IPS-NIHi7 (cell line): ENCODE measurements around the gene DHRS7B.

Source experiments
- DNase-seq: peaks from one replicate; pipeline ENCODE4 v3.0.0; 2012; ENCODE audit warnings: mixed read lengths; ENCODE audit errors: extremely low spot score

Gene DHRS7B

DNA sequence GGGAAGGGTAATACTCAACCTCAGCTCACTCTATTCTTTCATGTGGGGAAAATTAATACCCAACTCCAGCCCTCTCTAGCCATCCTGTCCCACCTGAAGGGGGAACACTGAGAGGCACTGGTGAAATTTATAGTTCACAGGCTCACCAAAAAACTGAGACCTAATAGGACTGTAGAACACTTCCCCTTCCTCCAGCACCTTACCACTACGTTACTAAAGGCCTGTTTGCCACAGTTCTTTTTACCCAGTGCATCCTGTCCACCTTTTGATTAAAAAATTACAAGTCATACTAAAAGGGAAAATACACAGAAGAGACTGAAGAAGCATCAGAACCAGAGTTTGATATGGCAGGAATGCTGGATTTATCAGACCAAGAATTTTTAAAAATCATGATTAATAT is 26.0 kb downstream of the DHRS7B start:
- no peak for DNase-seq

- DNase-seq, result no peak
Observed at GRCh38 chr17:21157586-21158370, 31.0 kb downstream of the DHRS7B start.

- DNase-seq, result no peak
Observed at GRCh38 chr17:21160401-21160800, 33.6 kb downstream of the DHRS7B start.

- DNase-seq, result no peak
Observed at GRCh38 chr17:21161498-21162393, 35.0 kb downstream of the DHRS7B start.

DNA sequence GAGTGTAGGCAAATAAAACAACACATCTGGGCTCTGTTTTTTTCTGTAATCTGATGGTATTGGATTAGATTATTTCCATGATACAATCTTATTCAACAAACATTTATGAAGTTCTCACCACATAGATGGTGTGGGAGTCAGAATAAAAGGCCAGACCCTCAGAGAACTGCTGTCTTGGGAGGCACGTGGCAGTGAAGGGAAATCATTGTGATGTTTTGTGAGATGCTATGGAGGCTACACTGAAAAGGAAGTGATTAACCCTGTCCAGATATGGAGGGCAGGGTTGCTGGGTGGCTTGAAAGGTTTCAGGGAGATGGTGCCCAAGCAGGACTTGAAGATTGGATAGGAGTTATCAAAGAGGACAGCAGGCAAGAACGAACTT is 35.6 kb downstream of the DHRS7B start:
- no peak for DNase-seq

DNA sequence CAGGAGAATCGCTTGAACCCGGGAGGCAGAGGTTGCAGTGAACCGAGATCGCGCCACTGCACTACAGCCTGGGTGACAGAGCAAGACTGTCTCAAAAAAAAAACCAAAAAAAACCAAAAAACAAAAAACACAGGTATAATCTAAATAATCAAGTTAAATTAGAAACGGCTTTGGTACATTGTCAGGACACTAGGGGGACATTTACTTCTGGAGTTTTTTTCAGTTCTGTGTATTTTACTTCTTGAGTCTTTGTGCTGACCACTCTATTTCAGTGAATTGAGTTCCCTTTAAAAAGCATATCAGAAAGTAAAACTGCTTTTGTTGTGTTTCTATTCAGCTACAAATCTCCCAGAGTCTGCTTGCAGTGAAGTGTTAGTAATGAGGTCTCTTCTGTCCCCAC is 36.3 kb downstream of the DHRS7B start:
- no peak for DNase-seq

DNA sequence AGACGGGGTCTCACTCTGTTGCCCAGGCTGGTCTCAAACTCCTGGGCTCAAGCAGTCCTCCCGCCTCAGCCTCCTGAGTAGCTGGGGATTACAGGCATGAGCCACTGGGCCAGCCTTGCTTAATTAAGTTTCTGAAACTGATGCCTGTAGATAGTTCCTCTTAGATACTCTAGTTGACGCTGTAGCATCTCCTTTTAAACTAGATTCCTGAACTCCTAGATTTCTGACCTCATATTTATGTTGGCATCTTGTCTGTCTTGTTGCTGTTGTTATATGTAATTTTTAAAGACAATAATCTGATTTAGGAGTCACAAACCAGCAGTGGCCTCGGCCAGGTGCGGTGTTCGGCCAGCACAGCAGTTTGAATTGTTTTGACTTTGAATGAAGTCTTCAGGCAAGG is 37.5 kb downstream of the DHRS7B start:
- DNase-seq, result no peak

DNA sequence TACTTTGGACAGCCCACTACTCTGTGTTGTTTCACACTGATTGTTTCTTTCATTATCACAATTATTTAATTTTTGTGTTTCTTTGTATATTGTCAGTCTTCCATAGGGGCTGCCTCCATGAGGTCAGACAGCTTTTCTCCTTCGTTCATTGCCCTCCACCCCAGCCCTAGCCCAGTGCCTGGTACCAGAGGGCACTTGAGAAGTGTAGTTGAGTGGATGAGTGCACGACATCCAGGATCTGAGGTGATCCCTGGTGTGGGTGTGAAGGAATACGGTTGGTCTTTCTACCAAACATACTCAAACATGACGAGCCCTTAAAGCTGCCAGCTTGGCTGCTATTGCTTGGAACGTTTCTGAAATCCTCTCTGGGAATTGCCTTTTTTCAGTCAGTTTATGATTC is 37.9 kb downstream of the DHRS7B start:
- no peak for DNase-seq

DNA sequence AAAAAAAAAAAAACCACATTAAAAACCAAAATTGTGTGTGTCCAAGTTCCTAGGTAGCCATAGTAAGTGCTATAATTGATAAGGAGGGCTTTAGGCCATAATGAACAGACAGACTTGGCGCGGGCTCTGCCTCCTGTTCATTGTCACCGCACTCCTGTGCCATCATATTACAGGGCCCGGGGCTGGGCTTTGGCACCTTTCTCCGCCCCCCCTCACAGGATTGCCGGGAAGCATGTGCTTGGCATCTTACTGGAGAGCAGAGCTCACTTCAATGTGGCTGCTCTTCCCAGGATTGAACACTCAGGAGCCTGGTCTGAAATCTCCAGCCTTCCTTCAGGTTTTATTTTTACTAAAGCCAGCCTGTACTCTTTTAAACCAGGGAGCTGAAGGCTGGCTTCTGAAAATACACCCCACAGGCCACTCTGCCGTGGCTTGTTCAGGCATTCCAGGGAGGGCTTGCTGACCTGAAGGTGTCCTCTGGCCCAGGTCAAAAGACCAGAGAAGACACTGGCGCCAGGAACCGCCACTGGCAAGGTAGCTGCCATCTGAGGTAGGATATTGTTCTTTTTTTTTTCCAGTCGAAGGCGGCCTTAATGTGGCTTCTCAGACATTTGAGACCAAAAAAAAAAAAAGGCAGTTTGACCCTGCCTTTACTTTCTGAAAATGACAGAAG is 39.3 kb downstream of the DHRS7B start:
- DNase-seq, result no peak

DNA sequence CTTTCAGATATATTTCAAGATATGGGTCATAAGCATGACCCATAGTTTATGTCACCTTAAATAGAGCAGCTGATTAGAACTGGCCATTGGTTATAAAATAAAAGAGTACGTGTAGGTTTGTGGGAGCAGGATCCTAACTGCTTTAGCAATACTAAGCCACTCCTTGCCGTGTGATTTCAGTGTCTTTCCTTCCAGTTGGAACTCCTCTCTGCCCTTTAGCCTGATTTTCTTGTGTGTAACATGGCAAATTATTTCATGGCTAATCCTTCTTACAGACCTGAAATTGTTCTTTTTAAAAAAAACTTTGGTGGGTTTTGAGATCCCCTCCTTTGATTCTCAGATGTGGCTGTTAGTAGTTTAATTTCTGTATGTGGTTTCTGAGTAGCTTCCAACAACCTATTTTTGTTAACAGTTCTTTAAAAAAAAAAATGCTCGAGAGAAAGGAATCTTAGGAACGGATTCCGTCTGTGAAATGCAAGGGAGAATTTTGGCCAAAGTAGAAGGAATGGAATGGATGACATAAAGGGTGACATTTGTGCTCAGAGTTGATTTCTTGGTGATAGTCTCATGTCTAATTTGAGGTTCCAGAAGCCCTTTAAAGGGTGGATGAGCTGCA is 39.9 kb downstream of the DHRS7B start:
- DNase-seq, result no peak

DNA sequence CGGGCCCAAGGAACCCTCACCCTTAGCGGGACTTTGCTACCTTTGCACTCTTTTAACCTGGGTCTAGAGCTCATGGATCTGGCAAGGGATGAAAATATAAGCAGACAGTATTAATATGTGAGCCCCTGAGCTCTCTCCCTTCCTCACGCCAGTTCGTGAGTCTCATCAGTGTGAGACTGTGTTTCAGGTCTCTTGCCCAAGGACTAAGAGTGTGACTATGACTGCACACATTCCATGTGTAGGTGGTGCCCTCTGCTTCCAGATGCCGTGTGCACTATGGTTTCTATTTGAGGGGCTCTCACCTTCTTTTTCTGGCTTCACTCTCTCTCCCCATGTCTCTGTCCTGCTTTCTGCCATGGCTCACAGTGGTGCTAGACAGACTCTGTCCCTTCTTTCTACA is 40.5 kb downstream of the DHRS7B start:
- DNase-seq, result no peak

DNA sequence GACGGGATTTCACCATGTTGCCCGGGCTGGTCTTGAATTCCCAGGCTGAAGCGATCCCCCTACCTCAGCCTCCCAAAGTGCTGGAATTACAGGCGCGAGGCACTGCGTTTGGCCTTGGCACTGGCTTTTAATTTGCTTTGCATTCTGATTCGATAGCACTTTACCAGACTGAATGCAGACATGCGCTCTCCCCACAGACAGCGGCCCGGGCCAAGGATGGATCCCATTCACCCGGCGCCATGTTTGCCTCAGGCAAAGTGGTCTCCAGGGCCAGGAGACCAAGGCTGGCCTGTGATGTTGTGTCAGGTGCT is 41.7 kb downstream of the DHRS7B start:
- DNase-seq, result no peak

DNA sequence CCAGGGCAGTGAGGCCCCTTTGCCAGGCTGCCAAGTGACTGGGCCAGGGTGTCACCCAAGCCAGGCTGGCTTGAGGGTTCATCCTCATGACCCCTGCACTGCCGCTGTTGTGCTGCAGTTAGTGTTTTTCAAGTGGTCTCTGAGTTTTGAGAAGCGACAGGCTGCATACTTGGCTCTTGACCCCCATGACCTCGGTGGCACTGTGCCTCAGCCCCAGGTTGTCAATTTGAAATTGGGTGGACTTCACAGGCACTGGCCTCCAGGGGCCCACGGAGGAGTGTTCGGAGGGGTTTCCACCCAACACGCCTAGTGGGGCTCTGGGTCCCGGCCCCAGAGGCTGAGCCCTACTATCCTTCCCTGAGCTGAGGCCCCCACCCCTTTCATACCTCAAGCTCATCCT is 42.7 kb downstream of the DHRS7B start:
- no peak for DNase-seq

DNA sequence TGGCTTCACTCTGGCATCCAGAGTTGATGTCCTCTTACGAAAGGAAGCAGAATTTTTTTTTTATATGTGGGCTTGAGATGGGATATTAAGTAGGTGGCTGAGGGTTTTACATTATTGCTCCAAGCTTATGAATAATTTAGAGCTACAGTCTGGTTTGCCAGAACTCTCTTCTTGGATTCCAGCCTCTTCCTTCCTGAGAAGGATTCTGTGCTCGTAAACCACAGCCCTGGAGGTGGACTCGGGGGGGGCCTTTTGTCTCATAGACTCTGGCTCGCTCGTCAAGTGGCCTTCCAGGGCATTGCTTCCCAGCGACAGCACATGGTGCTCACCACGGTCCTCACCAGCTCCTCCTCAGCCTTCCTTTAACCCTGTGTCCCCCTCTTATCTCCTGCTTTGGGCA is 44.0 kb downstream of the DHRS7B start:
- DNase-seq, result no peak

DNA sequence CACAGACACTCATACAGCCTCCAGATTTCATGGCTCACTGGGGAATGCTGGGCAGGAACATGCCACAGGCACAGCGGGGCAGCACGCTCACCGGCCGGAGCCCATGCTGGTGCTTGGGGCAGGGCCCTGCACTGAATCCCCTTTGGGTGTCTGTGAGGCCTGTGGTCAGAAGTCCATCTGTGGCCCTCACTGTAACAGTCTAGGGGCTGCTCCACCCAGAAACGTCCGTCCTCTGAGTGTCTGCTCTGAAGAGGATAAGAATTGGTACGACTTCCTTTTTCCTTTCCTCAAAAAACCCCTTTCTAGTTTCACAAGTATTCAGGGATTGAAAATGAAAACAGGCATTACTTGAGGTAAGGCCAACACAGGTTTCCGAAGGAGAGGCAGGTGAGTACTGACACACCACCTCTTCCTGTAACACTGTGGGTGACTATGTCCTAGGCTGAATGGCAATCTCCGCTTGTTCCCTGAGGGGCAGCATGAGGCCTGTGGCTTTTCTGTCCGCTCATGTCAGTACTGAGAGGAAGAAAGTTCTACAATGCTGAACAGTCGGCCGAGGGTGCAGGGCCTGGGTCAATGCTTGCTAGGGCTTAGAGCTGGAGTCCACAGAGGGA is 44.7 kb downstream of the DHRS7B start:
- DNase-seq, result no peak

DNA sequence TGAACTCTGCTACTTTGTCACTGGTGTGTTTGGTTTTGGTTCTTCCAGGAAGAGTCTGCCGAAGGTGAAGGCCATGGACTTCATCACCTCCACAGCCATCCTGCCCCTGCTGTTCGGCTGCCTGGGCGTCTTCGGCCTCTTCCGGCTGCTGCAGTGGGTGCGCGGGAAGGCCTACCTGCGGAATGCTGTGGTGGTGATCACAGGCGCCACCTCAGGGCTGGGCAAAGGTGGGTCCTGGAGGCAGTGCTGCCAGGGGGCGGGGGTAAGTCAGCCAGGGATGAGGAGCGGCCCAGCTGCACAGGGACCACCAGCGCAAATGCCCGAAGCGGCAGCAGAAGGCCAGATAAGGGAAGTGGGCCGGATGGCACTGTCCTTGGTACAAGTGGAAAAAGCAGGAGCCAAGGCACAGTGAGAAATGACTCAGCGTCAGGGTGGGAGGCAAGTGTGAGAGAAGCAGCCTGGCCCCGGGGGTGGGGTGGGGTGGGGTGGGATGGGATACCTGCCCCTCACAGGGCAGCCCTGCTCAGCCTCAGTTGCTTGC is 45.3 kb downstream of the DHRS7B start:
- no peak for DNase-seq

DNA sequence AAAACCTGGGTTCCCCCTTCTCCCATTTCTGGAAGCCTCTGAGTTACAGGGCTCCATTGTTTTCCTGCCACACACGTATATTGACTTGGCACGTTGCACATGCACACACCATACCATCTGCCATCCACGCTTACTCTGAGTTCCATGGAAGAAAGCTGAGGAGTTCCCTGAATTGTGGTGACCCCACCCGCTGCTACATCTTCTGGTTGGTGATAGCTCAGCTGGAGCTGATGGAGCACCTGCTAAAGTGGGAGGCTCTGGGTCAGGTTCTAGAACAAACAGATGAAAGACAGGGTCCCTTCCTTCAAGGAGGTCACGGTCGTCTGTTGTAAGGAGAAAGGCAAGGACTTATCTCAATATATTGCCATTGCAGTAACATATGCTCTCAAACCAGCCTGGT is 46.1 kb downstream of the DHRS7B start:
- no peak for DNase-seq

- no peak for DNase-seq
Observed at GRCh38 chr17:21173543-21173942, 46.8 kb downstream of the DHRS7B start.

DNA sequence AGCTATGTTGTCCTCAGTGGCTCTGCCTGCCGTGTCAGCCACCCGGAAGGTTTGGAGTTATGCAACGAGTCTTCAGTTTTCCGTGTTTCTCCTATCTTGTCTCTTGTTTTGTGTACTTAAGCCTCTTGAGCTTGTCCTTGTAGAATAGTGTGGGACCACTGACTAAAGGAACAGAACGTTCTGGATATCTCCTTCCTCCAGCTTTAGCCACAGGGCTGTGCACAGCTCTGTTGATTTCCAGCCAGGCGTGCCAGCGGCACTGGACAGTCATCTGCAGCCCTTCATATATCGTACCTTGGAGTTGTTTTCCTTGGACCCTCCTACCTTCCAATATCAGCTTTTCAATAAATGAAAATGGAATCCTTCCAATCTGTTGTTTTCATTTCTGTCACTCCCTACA is 47.4 kb downstream of the DHRS7B start:
- no peak for DNase-seq

DNA sequence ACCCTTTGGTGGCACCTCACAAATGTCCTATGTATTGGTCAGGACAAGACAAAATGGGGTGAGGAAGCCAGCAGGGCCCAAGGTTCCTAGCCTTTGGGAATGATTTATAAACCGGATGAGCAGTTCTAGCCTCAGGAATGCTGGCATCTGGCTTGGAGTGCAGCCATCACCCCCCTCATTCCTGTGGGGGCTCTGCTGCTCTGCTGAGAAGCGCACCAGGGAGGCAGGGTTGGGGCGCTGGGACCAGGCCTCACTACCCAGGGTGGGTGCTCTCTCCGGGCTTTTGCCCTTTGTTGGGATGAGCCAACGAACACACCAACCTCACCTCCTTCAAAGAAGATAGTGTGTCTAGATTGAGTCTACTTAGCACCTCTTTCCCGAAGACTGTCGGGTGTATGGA is 47.9 kb downstream of the DHRS7B start:
- no peak for DNase-seq

DNA sequence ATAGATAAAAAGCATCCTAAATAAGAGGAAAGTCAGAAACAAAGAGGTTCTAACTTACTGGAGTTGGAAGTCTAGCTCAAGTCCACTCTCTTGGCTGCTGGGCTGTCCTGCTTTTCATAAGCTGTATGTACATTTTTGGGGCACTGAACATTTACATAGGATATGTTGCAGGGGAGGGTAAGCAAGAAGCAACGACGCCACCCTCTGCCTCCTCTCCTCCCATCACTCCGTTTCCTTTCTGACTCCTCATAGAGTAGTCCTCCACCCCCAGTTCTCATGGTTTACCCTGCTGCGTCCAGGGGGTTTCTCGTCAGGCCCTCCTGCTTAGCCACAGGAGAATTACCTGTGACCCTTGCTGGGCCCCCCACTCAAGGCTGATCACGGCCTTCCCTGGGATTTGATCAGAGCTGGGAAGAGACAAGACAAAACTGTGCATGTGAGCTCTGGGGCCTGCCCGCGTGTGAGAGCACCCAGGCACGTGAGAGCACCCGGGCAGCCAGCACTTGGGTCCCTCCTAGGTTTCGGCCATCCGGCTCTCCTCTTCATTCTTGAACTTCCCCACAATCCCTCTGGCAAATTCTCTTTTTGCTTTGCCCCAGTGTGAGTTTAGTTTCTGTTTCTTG is 50.1 kb downstream of the DHRS7B start:
- no peak for DNase-seq
